ENCODE results near the gene CEP72.
"Not testable (repeated sequence)": the region's sequence is repeated elsewhere in the genome, so short reads cannot be mapped to it uniquely, and the experiment has no call there.

CEP72 gene

GRCh38 chr5:673831-674629 is 61.9 kb downstream of the CEP72 start:
- DNase-seq, result no peak

GRCh38 chr5:674630-675011 is 62.5 kb downstream of the CEP72 start:
- DNase-seq, result no peak

- no peak for DNase-seq
Measured at GRCh38 chr5:675111-675870, 63.2 kb downstream of the CEP72 start.

DNA sequence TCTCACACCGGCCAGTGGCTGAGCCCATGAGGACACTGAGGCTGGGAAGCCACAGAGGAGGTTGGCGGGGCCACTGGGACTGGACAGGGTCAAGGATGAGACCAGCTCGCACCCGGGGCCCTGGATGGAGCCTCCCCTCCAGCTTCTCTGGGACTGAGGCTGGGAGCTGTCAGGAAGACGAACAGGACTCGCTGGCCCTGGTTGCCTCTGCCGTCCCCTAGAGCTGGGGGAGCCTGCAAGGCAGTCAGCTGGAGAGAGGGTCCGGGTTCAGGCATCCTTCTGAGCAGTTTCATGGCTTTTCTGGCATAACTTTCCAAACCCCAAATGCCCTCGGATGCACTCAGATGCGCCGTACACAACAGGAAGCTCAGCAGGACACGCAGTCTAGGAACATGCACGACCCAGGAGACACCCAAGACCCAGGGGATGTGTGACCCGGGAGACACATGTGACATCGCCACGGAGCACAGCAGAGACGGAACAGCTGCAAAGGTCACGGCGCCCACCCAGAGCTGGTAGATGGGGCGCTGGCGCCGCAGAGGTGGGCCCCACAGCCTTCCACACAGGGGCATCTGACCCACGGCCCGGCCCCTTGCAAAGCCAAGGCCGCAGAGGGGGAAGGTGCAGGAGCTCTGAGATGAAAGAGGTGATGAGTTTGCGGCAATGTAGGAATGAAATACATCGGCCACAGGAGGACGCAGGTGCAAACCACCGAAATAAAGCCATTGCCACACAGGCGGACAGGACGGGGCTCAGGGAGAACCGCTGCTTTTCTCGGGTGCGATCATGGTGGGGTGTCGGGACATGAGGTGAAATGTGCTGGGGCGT is 63.9 kb downstream of the CEP72 start:
- DNase-seq, result no peak

GRCh38 chr5:676699-677076 is 64.5 kb downstream of the CEP72 start:
- DNase-seq, result no peak

- DNase-seq, result no peak
Measured at GRCh38 chr5:677131-678101, 65.3 kb downstream of the CEP72 start.

DNA sequence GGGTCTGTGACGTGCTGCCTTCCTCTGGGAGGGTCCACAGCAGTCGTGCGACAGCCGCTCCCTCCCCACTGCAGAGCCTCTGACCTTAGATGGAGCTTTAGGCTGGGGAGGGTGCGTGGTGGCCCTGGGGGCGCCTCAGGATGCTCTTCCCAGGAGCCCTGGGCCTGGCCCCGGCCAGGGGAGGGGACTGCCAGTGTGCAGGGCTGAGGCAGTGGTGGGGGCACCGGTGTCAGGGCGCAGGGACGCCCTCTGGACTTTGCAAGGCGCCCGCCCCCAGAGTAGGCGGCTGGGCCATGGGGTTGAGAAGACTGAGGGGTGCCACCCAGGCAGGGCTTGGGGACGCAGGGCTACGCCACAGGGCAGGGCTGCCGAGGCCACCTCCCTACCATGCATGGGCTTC is 66.4 kb downstream of the CEP72 start:
- not testable (repeated sequence) for DNase-seq

- DNase-seq, result not testable (repeated sequence)
Measured at GRCh38 chr5:679166-679895, 67.2 kb downstream of the CEP72 start.

- not testable (repeated sequence) for DNase-seq
Measured at GRCh38 chr5:680118-680795, 68.1 kb downstream of the CEP72 start.

GRCh38 chr5:680836-681235 is 68.7 kb downstream of the CEP72 start:
- not testable (repeated sequence) for DNase-seq

- not testable (repeated sequence) for DNase-seq
Measured at GRCh38 chr5:681317-682191, 69.4 kb downstream of the CEP72 start.

DNA sequence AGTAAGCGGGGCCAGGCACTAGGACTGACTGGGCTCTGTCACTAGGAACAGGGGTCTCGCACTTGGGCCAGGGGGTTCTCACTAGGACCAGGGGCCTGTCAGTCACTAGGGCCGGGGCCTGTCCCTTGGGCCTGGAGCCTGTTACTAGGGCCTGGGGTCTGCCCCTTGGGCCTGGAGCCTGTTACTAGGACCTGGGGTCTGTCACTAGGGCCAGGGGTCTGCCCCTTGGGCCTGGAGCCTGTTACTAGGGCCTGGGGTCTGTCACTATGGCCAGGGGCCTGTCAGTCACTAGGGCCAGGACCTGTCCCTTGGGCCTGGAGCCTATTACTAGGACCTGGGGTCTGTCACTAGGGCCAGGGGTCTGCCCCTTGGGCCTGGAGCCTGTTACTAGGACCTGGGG is 70.1 kb downstream of the CEP72 start:
- not testable (repeated sequence) for DNase-seq

- DNase-seq, result not testable (repeated sequence)
Measured at GRCh38 chr5:682651-683358, 70.7 kb downstream of the CEP72 start.

GRCh38 chr5:683551-684481 is 71.7 kb downstream of the CEP72 start:
- no peak for DNase-seq

- DNase-seq, result no peak
Measured at GRCh38 chr5:684751-685216, 72.6 kb downstream of the CEP72 start.

- DNase-seq, result no peak
Measured at GRCh38 chr5:685262-686171, 73.4 kb downstream of the CEP72 start.

GRCh38 chr5:686172-686523 is 74.0 kb downstream of the CEP72 start:
- DNase-seq, result not testable (repeated sequence)
